Heart right ventricle (tissue), 16 donors: Measurements from ENCODE around the gene LIN7A. TPM values are rescaled to one million over a fixed set of nuclear protein-coding genes. Genes with fewer than 3 reads are reported as not detected.

Experiments
- ATAC-seq, 8 donors: fragments of 200-7000 bp; cut with Tn5 transposase; one replicate each; pipeline ENCODE4 v1.9.1; 2020; ENCODE audit warnings: mild to moderate bottlenecking in 8 of 8, moderate library complexity in 8 of 8, moderate number of reproducible peaks in 1 of 8
- DNase-seq, 2 donors: peaks; one replicate each; pipeline ENCODE4 v3.0.0-alpha.2; 2020
- H3K27ac ChIP-seq, 10 donors: fragments of 200-600 bp; sonication (generic) in 2 of 10; one replicate each; pipeline versions ENCODE4 v1.5.0 to v1.8.0; 2020 to 2022; ENCODE audit warnings: mild to moderate bottlenecking in 3 of 10
- H3K27me3 ChIP-seq, 7 donors: fragments of 200-600 bp; one replicate each; pipeline ENCODE4 v1.8.0; 2021 to 2022; ENCODE audit warnings: mild to moderate bottlenecking in 2 of 7
- H3K36me3 ChIP-seq, 9 donors: fragments of 200-600 bp; sonication (generic) in 1 of 9; one replicate each; pipeline versions ENCODE4 v1.5.0 to v1.8.0; 2020 to 2022; ENCODE audit warnings: mild to moderate bottlenecking in 2 of 9
- H3K4me1 ChIP-seq, 9 donors: fragments of 200-600 bp; sonication (generic) in 1 of 9; one replicate each; pipeline versions ENCODE4 v1.5.0 to v1.8.0; 2020 to 2022; ENCODE audit warnings: mild to moderate bottlenecking in 4 of 9
- H3K4me3 ChIP-seq, 10 donors: fragments of 200-600 bp; sonication (generic) in 2 of 10; one replicate each; pipeline versions ENCODE4 v1.5.0 to v1.8.0; 2020 to 2022; ENCODE audit warnings: mild to moderate bottlenecking in 7 of 10, moderate library complexity in 2 of 10
- H3K9me3 ChIP-seq, 11 donors: fragments of 200-600 bp in 10 of 11; sonication (generic) in 2 of 11; one replicate each; pipeline versions ENCODE4 v1.5.0 to v1.8.0; 2013 to 2022; ENCODE audit warnings: mild to moderate bottlenecking in 2 of 11, control low read depth in 1 of 11, moderate library complexity in 1 of 11
- WGBS, 2 donors: extraction: QIAGEN DNeasy Blood & Tissue Kit; methylation state at CpG; one replicate each; pipeline ENCODE4 v1.1.7; 2013; ENCODE audit warnings: inconsistent platforms in 1 of 2; 5-methylcytosine and 5-hydroxymethylcytosine counted together
- intact Hi-C, 10 donors: fragments of 100-400 bp; cut with DNase I; formaldehyde crosslinking; loops; one replicate each; pipeline versions ENCODE4 v1.11.1 to v1.14.2; 2022
- polyA plus RNA-seq, 2 donors: library from polyadenylated mRNA; stranded (reverse); fragments of 200-250 nt; gene quantifications; one replicate each; pipeline ENCODE4 v1.2.3, GENCODE V29; 2013
- total RNA-seq, 10 donors: library from RNA; stranded (reverse); fragmentation: NEBNext Ultra II Directional in 3 of 10; extraction: Animal tissue kit (Norgen Biotek cat#: 25700) in 3 of 10; gene quantifications; one replicate each; pipeline versions ENCODE4 v1.2.1 to v1.2.4, GENCODE V29; 2021 to 2023
- TF ChIP-seq, protein P1 (sequence below), 9 donors: fragments of 200-600 bp; sonication (generic) in 2 of 9; IDR thresholded peaks; one replicate each; pipeline versions ENCODE4 v1.5.0 to v1.8.0; 2021 to 2022; ENCODE audit warnings: antibody characterized with exemption in 9 of 9, mild to moderate bottlenecking in 5 of 9, moderate library complexity in 1 of 9
- donor health status: Arrhythmogenic right ventricular cardiomyopathy.
- donor health status: ischemic (EF 13 %, LVEDD 7.1; RV severe dilation, severe dysfunction).
- donor health status: healthy with polysubstance abuse.
- donor health status: DM: no; HTN: yes; CAD: no.
- donor health status: DM: no; HTN: no; CAD: no.
- donor health status: ischemic (EF 25% LVEDD 6.9; RV normal size, moderate dysfunction).
- donor health status: ischemic (EF 25% LVEDD 5.7; RV mildly dilated, moderate dysfunction).
- donor health status: healthy.
- donor health status: DM: yes; HTN: yes; CAD: no.
- donor health status: Ischemic cardiomyopathy.
- donor health status: ischemic (EF 35%, LVEDD 5.7; RV mildly dilated, moderate dysfunction).
- donor health status: nonischemic (EF 11% LVEDD 7.7; RV severe dilation, severe dysfunction).
- donor health status: DM: yes; HTN: yes; CAD: no.
- donor health status: PGD.
- donor health status: ischemic (EF 29% LVEDD 5.4; RV normal size, mild dysfunction).
- donor health status: nonischemic (EF 23%, LVEDD 6.1; RV moderate dilation, normal function).

LIN7A gene
- total and polyA plus RNA-seq, 12 donors = 6.2 to 15.3 (median 10.2) TPM

DNA sequence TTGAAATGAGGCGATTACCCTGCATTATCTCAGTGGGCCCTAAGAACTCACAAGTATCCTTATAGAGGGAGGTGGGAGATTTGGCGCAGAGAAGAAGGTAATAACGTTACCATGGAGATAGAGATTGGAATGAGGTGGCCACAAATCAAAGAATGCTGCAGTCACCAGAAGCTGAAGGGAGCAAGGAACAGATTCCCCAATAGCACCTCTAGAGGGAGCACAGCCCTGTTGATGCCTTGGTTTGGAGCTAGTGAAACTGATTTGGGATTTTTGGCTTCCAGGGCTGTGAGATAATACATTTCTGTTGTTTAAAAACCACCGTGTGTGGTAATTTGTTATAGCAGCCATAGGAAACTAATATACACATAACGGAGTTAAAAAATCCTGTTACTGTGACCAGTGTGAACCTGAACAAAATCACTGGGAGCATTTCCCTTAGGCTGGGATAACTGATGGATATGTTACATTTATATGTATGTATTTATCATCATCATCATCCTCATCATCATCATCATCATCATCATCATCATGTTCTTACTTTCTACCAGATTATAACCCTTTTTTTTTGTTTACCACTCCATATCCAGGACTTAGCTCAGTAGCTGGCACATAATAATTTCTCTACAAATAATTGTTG, 100.3 kb downstream of the LIN7A start:
- 32 to 38% methylated on average over 5 of the region's 5 CpGs for WGBS, 2 donors
- intact Hi-C loops = loop anchor here in 9 of 10 donors (2.0 to 10.0 kb wide), 8 partner anchors 97 to 417 kb away; partner anchors contain the start of genes LIN7A (in 6 of the 9) and ACSS3 (in 1 of the 9)

DNA sequence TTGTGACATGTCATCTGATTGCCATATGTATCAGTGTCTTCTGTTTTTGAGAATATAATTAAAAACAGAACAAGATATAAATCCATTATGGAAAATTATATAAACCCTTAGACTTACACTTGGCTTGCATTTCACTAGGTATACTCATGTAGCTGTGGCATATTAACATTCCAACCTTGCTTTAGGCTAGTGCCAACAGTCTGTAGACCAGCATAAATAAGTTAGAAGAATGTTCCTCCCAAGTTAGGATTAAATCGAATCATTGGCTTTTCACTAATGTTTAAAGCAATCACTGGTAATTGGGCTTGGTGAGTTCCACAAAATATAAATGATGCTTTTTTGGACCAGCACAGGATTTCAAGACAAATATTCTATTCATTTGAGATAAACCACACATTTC, 103.0 kb downstream of the LIN7A start:
- Histone ChIP-seq H3K9me3 (no peaks in the 10 kb centered on the region), H3K27me3 (no peaks in the 10 kb centered on the region), H3K4me3 (no peak overlapping the region), H3K27ac (no peak overlapping the region), H3K4me1 (peaks cover 0 to 37% (median 23%) of the 10 kb centered on the region in 9 donors), H3K36me3 (no peaks in the 10 kb centered on the region)
- DNase-seq (no peak), ATAC-seq (no peak)
- TF ChIP-seq, protein P1, sequence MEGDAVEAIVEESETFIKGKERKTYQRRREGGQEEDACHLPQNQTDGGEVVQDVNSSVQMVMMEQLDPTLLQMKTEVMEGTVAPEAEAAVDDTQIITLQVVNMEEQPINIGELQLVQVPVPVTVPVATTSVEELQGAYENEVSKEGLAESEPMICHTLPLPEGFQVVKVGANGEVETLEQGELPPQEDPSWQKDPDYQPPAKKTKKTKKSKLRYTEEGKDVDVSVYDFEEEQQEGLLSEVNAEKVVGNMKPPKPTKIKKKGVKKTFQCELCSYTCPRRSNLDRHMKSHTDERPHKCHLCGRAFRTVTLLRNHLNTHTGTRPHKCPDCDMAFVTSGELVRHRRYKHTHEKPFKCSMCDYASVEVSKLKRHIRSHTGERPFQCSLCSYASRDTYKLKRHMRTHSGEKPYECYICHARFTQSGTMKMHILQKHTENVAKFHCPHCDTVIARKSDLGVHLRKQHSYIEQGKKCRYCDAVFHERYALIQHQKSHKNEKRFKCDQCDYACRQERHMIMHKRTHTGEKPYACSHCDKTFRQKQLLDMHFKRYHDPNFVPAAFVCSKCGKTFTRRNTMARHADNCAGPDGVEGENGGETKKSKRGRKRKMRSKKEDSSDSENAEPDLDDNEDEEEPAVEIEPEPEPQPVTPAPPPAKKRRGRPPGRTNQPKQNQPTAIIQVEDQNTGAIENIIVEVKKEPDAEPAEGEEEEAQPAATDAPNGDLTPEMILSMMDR (IDR thresholded peaks at IDR 0.05) = no peak
- WGBS, 2 donors = 0% methylated on average over 1 of the region's 1 CpG
- intact Hi-C loops = loop anchor here in 9 of 10 donors (5.0 to 10.0 kb wide), 7 partner anchors 100 to 420 kb away; partner anchors contain the start of genes LIN7A (in 5 of the 9) and ACSS3 (in 1 of the 9)

More for the DNA sequence above, 100.3 kb downstream of the LIN7A start:
- H3K36me3 ChIP-seq = no peaks in the 10 kb centered on the region
- TF ChIP-seq, protein P1 (IDR thresholded peaks at IDR 0.05) = peak; percentile 30 to 78 (median 66)
- no peaks in the 10 kb centered on the region for H3K9me3 ChIP-seq
- H3K27me3 ChIP-seq = no peaks in the 10 kb centered on the region
- H3K4me3 ChIP-seq = no peak overlapping the region
- ATAC-seq (peak in 7 of 8 donors; percentile 71 to 94 (median 84)), DNase-seq (peak in 1 of 2 donors; percentile 38)
- H3K27ac ChIP-seq = no peak overlapping the region
- H3K4me1 ChIP-seq = peaks cover 0 to 23% (median 16%) of the 10 kb centered on the region in 9 donors

DNA sequence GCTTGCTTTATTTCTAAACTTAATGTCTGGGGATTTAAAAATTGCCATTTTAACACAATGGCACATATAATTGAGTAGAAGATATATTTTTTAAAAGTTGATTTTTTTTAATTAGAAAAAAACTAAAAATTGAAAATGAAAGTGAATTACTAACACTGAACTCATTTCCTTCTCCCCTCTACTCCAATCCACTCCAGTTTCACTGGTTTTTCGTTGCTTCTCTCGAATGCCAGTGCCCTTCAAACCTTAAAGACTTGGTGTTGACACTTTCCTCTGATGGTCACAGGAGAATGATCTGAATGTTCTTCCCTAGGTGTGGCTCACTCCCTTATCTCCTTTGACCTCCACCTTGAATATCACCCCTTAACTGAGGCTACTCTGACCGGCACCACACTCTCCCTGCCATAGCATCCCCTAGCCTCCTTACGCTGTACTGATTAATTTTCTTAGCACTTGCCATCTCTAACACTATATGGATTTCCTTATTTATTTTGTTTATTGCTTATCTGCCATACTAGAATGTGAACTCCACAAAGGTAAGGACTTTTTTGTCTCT, 107.1 kb downstream of the LIN7A start:
- Histone ChIP-seq H3K4me1 (peaks cover 0 to 18% (median 8%) of the 10 kb centered on the region in 9 donors), H3K9me3 (no peaks in the 10 kb centered on the region), H3K27me3 (no peaks in the 10 kb centered on the region), H3K27ac (peak overlapping the region in 5 of 10 donors; percentile 45 to 60 (median 58)), H3K36me3 (no peaks in the 10 kb centered on the region), H3K4me3 (no peak overlapping the region)
- peak in 2 of 8 donors; percentile 27 to 37 for ATAC-seq
- 55 to 71% methylated on average over 4 of the region's 4 CpGs for WGBS, 2 donors
- DNase-seq = no peak
- intact Hi-C loops = loop anchor here in 5 of 10 donors (10.0 kb wide), 4 partner anchors 104 to 424 kb away; partner anchors contain the start of gene LIN7A (in 2 of the 5)
- TF ChIP-seq, protein P1 (IDR thresholded peaks at IDR 0.05) = no peak

DNA sequence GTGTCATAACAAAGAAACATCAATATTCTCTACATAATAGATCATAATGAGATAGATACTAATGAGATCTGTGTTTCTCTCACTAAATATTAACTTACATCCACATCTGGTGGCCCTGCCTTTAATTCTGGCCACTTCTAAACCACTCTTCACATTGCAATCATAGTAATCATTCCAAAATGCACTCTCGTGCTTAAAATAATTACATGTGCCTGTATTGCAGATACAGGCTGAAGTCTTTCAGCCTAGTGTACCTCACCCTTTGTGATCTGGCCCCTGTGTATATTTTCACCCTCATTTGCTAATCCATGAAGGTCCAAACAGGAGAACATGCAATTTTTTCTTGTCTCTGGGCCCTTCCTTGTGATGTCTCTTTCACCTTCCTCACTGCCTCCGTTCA, 108.0 kb downstream of the LIN7A start:
- Histone ChIP-seq H3K36me3 (no peaks in the 10 kb centered on the region), H3K4me1 (peaks cover 0 to 18% (median 8%) of the 10 kb centered on the region in 9 donors), H3K27me3 (no peaks in the 10 kb centered on the region), H3K27ac (peak overlapping the region in 6 of 10 donors; percentile 33 to 60 (median 54)), H3K4me3 (no peak overlapping the region), H3K9me3 (no peaks in the 10 kb centered on the region)
- intact Hi-C loops = loop anchor here in 5 of 10 donors (10.0 kb wide), 4 partner anchors 105 to 425 kb away; partner anchors contain the start of gene LIN7A (in 2 of the 5)
- TF ChIP-seq, protein P1 (IDR thresholded peaks at IDR 0.05) = no peak
- DNase-seq = no peak
- 42 to 57% methylated on average over 2 of the region's 2 CpGs for WGBS, 2 donors
- peak in 5 of 8 donors; percentile 49 to 83 (median 73) for ATAC-seq
